Natural killer cell (primary cell): ENCODE data around the gene SNAPC4. TPM values are rescaled to one million over a fixed set of nuclear protein-coding genes. Genes with fewer than 3 reads are reported as not detected.

ENCODE experiments used
- ATAC-seq, 3 donors: fragments of 150-1000 bp in 2 of 3; fragments of 200-7000 bp in 1 of 3; cut with Tn5 transposase; 1 replicate in 1 of 3; 2 replicates in 2 of 3; pipeline ENCODE4 v1.10.0; 2021; ENCODE audit warnings: mild to moderate bottlenecking in 2 of 3, moderate library complexity in 2 of 3
- DNase-seq, 2 donors: peaks; one replicate each; pipeline versions ENCODE4 v3.0.0 to v3.0.0-alpha.2; 2013 to 2021; ENCODE audit warnings: mixed read lengths in 1 of 2
- H3K27ac ChIP-seq: one replicate; pipeline ENCODE4 v1.5.1; 2013; ENCODE audit warnings: mild to moderate bottlenecking, low read length
- H3K27me3 ChIP-seq: one replicate; pipeline ENCODE4 v1.6.1; 2013; ENCODE audit warnings: low read length; ENCODE audit not compliant: control insufficient read depth, insufficient read depth
- H3K36me3 ChIP-seq: one replicate; pipeline ENCODE4 v1.6.1; 2013; ENCODE audit warnings: low read length; ENCODE audit not compliant: control insufficient read depth, insufficient read depth
- H3K4me1 ChIP-seq: one replicate; pipeline ENCODE4 v1.6.1; 2013; ENCODE audit warnings: low read length; ENCODE audit not compliant: control insufficient read depth, insufficient read depth
- H3K4me3 ChIP-seq: one replicate; pipeline ENCODE4 v1.5.1; 2013; ENCODE audit warnings: low read length
- H3K9me3 ChIP-seq: one replicate; pipeline ENCODE4 v1.6.1; 2013; ENCODE audit warnings: low read length; ENCODE audit not compliant: control insufficient read depth, insufficient read depth
- H3K27ac Mint-ChIP-seq, 2 donors: one replicate each; pipeline ENCODE4 v1.8.0; 2022; ENCODE audit warnings: mild to moderate bottlenecking in 2 of 2, mixed read lengths in 2 of 2, moderate library complexity in 1 of 2
- H3K27me3 Mint-ChIP-seq, 2 donors: one replicate each; pipeline ENCODE4 v1.8.0; 2022; ENCODE audit warnings: low read depth in 2 of 2, mixed read lengths in 2 of 2
- H3K36me3 Mint-ChIP-seq: one replicate; pipeline ENCODE4 v1.8.0; 2022; ENCODE audit warnings: mixed read lengths
- H3K4me1 Mint-ChIP-seq, 2 donors: one replicate each; pipeline ENCODE4 v1.8.0; 2022; ENCODE audit warnings: mixed read lengths in 2 of 2
- H3K4me3 Mint-ChIP-seq: one replicate; pipeline ENCODE4 v1.8.0; 2022; ENCODE audit warnings: mild to moderate bottlenecking, moderate library complexity, mixed read lengths
- H3K9me3 Mint-ChIP-seq, 2 donors: one replicate each; pipeline ENCODE4 v1.8.0; 2022; ENCODE audit warnings: mixed read lengths in 2 of 2
- WGBS: methylation state at CpG from one replicate; pipeline ENCODE4 v1.1.7; 2013; ENCODE audit warnings: missing lambda C conversion rate; ENCODE audit not compliant: insufficient coverage; 5-methylcytosine and 5-hydroxymethylcytosine counted together
- intact Hi-C: fragments of 100-400 bp; cut with micrococcal nuclease; formaldehyde crosslinking; loops from one replicate; pipeline ENCODE4 v1.14.2; 2022
- total RNA-seq, 4 donors: library from RNA; stranded (reverse); fragments of 120-200 nt in 1 of 4; gene quantifications; one replicate each; pipeline versions ENCODE4 v1.2.3 to v1.2.4, GENCODE V29; 2013 to 2022
- TF ChIP-seq, protein P1 (sequence below): fragments of 200-600 bp; IDR thresholded peaks from one replicate; pipeline ENCODE4 v1.8.0; 2022; ENCODE audit warnings: antibody characterized with exemption

SNAPC4 gene
- total RNA-seq, 3 donors from 2014 or later (not counting 1 experiment from before 2014, with no cell fraction given): 9.0 to 11.3 (median 9.4) TPM

DNA sequence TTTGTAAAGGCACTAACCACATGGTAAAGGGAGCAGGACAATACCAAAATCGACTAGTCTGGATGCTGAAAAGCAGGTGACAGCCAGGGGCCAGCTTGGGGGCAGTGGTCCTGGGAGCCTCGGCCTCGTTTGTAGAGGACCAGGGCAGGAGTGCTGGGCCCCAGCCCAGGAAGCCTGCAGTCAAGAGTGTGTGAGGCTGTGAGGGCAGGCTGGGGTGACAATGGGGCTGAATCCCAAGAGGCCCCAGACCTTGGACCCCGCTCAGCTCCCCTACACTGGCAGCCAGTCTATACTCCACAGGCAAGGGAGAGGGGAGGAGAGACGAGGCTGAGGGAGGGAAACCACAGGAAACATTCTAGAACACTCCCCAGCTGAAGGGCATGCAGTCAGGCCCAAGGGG, 42.3 kb upstream of the SNAPC4 start:
- Mint-ChIP-seq H3K9me3 (no peaks in the 10 kb centered on the region), H3K27ac (peak overlapping the region in 1 of 2 donors; percentile 36), H3K4me3 (no peak overlapping the region), H3K36me3 (peaks cover 16% of the 10 kb centered on the region), H3K27me3 (no peaks in the 10 kb centered on the region), H3K4me1 (peaks cover 3 to 14% of the 10 kb centered on the region in 2 donors)
- ATAC-seq (no peak), DNase-seq (no peak)
- WGBS: 97% methylated on average over 3 of the region's 5 CpGs
- Histone ChIP-seq H3K36me3 (peaks cover 51% of the 10 kb centered on the region), H3K27ac (no peak overlapping the region), H3K4me3 (no peak overlapping the region), H3K4me1 (peaks cover 21% of the 10 kb centered on the region), H3K27me3 (no peaks in the 10 kb centered on the region), H3K9me3 (no peaks in the 10 kb centered on the region)
- TF ChIP-seq, protein P1, sequence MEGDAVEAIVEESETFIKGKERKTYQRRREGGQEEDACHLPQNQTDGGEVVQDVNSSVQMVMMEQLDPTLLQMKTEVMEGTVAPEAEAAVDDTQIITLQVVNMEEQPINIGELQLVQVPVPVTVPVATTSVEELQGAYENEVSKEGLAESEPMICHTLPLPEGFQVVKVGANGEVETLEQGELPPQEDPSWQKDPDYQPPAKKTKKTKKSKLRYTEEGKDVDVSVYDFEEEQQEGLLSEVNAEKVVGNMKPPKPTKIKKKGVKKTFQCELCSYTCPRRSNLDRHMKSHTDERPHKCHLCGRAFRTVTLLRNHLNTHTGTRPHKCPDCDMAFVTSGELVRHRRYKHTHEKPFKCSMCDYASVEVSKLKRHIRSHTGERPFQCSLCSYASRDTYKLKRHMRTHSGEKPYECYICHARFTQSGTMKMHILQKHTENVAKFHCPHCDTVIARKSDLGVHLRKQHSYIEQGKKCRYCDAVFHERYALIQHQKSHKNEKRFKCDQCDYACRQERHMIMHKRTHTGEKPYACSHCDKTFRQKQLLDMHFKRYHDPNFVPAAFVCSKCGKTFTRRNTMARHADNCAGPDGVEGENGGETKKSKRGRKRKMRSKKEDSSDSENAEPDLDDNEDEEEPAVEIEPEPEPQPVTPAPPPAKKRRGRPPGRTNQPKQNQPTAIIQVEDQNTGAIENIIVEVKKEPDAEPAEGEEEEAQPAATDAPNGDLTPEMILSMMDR: no peak
- intact Hi-C loops: no loop called here

DNA sequence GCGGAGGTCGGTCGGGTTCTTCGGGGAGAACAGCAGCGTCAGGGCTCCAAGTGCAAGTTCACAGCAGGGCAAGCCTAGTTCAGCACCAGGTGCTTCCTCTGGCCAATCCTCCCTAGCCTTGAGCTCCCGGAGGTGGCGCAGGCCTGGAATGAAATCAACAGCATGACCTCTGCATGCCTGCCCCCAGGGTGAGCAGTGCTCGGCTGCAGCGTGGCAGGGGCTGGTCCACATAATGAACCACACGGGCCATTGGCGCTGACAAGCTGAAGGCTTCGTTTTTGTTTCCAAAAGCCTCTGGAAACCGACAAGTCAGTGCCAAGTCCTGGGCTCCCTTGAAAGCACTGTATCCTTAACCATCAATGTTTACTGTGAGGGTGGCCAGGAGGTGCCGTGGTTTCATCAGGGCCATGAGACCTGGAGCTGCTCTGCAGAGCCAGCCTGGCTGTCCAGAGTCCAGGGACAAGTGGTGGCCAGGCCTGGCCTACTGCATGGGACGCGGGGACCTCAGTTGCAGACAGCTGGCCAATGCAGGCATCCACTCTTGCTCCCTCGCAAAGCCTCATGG, 41.8 kb upstream of the SNAPC4 start:
- Histone ChIP-seq H3K4me1 (peaks cover 25% of the 10 kb centered on the region), H3K36me3 (peaks cover 46% of the 10 kb centered on the region), H3K9me3 (no peaks in the 10 kb centered on the region), H3K27ac (no peak overlapping the region), H3K4me3 (no peak overlapping the region), H3K27me3 (no peaks in the 10 kb centered on the region)
- no peak overlapping the region for H3K4me3 Mint-ChIP-seq
- ATAC-seq: no peak
- no peak overlapping the region for H3K27ac Mint-ChIP-seq
- H3K4me1 Mint-ChIP-seq: peaks cover 8 to 19% of the 10 kb centered on the region in 2 donors
- no peak for DNase-seq
- H3K9me3 Mint-ChIP-seq: no peaks in the 10 kb centered on the region
- TF ChIP-seq, protein P1: no peak
- intact Hi-C loops: no loop called here
- WGBS: 96% methylated on average over 17 of the region's 17 CpGs
- H3K27me3 Mint-ChIP-seq: no peaks in the 10 kb centered on the region
- H3K36me3 Mint-ChIP-seq: peaks cover 12% of the 10 kb centered on the region

DNA sequence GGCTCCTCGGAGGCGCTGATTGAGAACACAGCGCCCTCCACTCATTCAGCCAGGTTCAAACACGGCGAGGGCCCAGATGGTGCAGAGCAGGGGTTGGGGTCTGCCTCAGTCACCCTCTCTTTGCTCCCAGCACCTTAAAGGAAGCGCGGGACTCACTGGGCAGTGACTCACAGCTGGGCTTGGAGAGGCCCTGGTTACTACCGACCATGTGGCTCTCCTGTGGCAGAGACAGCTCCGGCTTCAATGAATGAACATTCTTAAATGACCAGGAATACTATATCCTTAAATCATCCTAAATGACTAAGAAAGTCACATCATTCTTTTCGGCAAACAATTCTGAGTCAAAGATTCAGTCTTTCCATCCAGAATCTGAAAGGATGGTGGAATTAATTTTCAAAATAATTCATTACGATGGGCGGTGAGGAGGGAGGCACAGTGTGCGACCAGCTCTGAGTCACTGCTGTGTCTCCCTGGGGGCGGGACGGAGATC, 41.3 kb upstream of the SNAPC4 start:
- Histone ChIP-seq H3K9me3 (no peaks in the 10 kb centered on the region), H3K4me1 (peaks cover 26% of the 10 kb centered on the region), H3K27me3 (no peaks in the 10 kb centered on the region), H3K27ac (no peak overlapping the region), H3K36me3 (peaks cover 42% of the 10 kb centered on the region), H3K4me3 (no peak overlapping the region)
- Mint-ChIP-seq H3K9me3 (no peaks in the 10 kb centered on the region), H3K27ac (peak overlapping the region in 1 of 2 donors; percentile 46), H3K4me3 (peak overlapping the region; percentile 71), H3K4me1 (peaks cover 10 to 25% of the 10 kb centered on the region in 2 donors), H3K36me3 (peaks cover 7% of the 10 kb centered on the region), H3K27me3 (no peaks in the 10 kb centered on the region)
- TF ChIP-seq, protein P1: no peak
- 98% methylated on average over 15 of the region's 15 CpGs for WGBS
- intact Hi-C loops: no loop called here
- no peak for ATAC-seq
- DNase-seq: no peak
